CD4-positive, alpha-beta T cell treated with Interleukin-17A for 1 hour (primary cell): ENCODE results near the gene P2RY8.
"Not testable (repeated sequence)": the region's sequence is repeated elsewhere in the genome, so short reads cannot be mapped to it uniquely, and the experiment has no call there.

Source experiments
- DNase-seq: peaks from one replicate; pipeline ENCODE4 v3.0.0-alpha.2; 2020

P2RY8 gene

DNA sequence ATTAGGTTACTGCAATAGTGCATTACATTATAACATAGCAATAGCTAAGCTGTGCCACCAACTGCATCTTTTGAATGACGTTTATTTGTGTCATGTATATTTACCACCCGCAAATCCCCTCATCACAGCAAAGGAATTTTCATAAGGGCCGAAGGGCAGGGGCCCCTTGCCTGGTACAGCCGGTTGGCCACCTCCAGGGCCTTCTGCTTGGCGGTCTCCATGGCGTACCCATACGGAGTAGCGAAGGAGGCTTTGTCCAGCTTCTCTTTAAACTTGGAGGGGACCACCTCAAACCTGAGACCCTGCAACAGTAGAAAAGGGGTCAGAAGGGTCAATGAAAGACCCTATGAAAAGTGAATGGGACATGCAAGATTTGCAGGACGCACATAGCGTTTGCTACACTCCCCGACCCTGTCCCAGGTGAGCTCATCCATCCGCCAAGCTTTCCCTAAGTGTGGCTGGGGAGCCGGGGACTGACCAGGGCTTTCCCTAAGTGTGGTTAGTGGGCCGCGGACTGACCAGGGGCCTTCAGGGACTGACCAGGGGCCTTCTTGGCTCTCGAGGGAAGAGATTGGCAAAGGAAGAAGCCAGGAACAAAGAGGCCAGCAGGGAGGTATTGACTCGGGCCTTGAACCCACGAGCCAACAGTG lies 94.8 kb downstream of the P2RY8 start:
- DNase-seq, result no peak

GRCh38 chrX:1440506-1440905 lies 96.5 kb downstream of the P2RY8 start:
- DNase-seq, result no peak

GRCh38 chrX:1435241-1435895 lies 101.6 kb downstream of the P2RY8 start:
- no peak for DNase-seq

DNA sequence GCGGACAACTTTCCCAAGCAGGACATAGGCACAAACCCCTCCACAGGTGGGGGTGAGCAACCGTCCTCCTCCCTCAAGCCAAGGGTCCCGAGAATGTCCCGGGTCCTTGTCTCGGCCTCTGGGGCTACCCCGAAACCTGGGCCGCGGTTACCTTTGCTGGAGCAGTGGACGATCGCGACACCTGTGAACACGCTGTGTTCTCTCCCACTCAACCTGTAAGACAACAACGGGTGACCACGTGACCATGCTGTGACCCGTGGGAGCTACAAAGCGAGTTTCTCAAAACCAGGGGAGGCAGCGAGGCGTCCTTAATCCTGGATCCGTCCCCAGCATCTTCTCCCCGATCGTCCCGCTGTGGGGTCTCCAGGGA lies 102.1 kb downstream of the P2RY8 start:
- DNase-seq, result no peak

- no peak for DNase-seq
Observed at GRCh38 chrX:1433646-1434357, 103.2 kb downstream of the P2RY8 start.

GRCh38 chrX:1430451-1430850 lies 106.5 kb downstream of the P2RY8 start:
- no peak for DNase-seq

- DNase-seq, result no peak
Observed at GRCh38 chrX:1427756-1428155, 109.2 kb downstream of the P2RY8 start.

- DNase-seq, result not testable (repeated sequence)
Observed at GRCh38 chrX:1426321-1426720, 110.7 kb downstream of the P2RY8 start.

GRCh38 chrX:1425381-1425780 lies 111.6 kb downstream of the P2RY8 start:
- no peak for DNase-seq

DNA sequence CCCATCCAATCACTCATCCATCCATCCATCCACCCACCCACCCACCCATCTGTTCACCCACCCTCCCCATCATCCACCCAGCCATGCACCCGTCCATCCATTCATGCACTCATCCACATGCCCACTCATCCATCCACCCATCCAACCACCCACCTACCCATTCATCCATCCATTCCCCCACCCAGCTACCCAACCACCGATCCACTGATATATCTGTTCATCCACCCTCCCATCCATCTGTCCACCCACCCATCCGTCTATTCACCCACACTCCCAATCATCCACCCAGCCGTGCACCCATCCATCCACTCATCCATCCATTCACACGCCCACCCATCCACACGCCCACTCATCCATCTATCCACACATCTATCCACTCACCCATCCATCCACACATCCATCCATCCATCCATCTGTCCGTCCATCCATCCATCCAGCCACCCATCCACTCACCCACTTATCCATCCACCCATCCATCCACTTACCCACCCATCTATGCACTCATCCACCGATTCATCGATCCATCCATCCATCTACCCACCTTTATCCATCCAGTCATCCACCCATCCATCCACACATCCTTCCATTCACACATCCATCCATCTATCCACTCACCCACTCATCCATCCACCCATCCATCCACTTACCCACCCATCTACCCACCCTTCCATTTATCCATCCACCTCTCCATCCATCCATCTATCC lies 112.7 kb downstream of the P2RY8 start:
- DNase-seq, result no peak

- no peak for DNase-seq
Observed at GRCh38 chrX:1423215-1423614, 113.8 kb downstream of the P2RY8 start.

GRCh38 chrX:1422135-1422465 lies 114.9 kb downstream of the P2RY8 start:
- no peak for DNase-seq

DNA sequence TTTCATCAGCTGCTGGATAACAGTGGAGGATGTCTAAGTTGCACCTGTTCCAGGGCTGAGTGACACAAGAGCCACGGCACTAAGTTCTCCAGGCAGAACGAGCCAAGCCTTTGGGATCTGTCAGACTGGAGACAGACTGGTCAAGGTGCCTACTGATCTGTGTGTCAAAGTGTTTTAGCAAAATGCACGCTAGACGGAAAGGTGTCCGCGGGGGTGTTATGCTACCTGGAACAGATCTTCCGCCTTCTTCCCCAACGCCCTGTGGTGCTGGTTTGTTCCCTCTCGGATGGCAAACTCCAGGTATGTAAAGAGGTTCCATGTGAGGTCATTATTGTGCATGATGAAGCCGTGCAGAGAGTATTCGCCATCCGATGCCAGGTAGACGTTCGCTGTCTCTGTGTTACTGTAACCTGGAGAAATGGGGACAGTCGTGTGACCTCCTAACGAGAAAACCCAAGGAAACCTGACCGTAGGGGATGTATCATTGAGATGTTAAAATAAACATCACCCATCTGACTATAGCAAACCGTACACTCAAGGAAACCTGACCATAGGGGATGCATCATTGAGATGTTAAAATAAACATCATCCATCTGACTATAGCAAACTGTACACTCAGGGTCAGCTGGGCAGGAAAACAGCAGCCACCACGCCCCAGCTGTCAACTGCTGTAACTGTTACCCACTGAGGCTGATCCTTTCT lies 115.4 kb downstream of the P2RY8 start:
- DNase-seq, result no peak

GRCh38 chrX:1420371-1420770 lies 116.6 kb downstream of the P2RY8 start:
- no peak for DNase-seq

DNA sequence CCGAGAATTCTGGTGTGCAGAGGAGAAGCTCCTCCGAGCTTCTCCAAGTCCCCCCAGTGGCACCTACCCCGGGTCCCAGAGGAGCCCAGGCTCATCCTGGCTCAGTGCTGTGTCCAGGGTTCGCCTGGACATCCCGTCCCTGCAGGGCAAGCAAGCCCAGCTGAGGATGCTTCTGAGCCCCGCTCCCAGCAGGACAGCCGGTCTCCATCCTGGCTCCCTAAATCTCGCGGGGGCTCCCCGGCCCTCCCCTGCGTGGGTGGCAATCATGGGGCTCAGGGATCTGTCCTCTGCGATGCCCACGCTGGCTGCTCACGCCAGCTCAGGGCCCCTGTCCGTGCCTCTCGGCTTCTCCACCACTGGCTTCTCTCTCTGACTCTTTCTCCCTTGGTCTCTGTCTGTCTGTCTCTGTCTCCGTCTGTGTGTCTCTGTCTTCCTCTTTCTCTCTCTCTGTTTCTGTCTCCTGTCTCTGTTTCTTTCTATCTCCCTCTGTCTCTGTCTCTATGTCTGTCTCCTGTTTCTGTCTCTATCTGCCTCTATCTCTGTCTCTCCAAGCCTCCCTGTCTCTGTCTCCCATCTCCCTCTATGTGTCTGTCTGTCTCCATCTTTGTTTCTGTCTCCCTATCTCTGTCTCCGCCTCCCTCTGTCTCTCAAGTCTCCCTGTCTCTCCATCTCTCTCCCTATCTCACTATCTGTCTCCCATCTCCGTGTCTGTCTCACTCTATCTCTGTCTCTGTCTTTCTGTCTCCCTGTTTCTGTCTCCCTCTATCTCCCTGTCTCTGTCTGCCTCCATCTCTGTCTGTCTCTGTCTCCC lies 117.2 kb downstream of the P2RY8 start:
- DNase-seq, result no peak

DNA sequence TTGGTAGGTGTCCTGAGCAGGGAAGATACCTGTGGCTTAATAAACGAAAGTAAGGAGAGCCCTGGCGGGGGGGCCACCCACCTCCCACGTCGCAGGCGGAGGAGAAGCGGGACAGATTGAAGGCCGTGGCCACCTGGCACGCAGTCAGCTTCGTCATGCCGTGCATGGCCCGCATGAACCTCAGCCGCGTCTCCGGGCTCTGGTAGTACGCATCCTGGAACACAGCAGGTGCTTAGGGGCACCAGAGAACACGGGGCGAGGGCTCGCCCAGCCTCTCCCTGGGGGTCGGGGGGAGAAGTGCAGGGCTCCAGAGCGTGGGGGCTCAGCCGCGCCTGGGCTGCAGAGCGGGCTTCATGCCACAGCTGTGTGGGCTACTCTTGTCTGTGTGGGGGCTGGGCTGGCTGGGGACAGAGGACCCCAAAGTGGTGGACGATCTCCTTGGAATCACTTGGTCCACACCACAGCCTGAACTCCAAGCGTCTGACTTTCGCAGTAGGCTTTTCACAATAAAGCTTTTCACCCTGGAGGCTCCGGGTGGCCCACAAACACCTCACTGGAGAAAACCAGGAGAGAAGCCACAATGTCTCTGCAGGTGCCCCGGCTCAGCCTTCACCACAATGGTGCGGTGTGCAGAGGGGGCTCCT lies 118.0 kb downstream of the P2RY8 start:
- DNase-seq, result no peak

GRCh38 chrX:1417921-1418771 lies 118.8 kb downstream of the P2RY8 start:
- no peak for DNase-seq

GRCh38 chrX:1416965-1417760 lies 119.8 kb downstream of the P2RY8 start:
- DNase-seq, result no peak

- no peak for DNase-seq
Observed at GRCh38 chrX:1416327-1416784, 120.6 kb downstream of the P2RY8 start.
